Measurements from ENCODE around the gene SLC5A1.
"Not testable (repeated sequence)": the region's sequence is repeated elsewhere in the genome, so short reads cannot be mapped to it uniquely, and the experiment has no call there.

SLC5A1 gene

DNA sequence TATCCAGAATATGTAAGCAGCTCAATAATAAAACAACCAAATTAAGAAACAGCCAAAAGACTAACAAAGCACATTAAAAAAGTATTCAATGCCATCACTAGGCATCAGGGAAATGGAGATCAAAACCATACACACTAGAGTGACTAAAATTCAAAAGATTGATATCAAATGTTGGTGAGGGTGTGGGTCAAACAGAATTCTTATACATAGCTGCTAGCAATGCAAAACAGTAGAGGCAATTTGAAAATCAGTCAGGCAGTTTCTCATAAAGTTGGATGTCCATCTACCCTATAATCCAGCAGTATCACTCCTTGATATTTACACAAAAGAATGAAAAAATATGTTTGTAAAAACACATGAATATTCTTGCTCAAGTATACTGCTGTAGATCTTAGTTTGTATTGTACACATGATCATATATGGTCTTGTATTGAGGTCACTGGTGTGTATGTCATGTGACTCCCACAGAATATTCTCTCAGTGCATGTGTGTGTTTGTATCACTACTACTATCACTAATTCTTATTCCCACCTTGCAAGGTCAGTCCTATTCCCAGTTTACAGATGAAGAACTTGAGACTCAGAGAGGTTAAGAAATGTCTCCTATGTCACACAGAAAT is 54.9 kb downstream of the SLC5A1 start:
- DNase-seq = no peak

- DNase-seq = no peak
Observed at GRCh38 chr22:32100711-32101110, 57.6 kb downstream of the SLC5A1 start.

DNA sequence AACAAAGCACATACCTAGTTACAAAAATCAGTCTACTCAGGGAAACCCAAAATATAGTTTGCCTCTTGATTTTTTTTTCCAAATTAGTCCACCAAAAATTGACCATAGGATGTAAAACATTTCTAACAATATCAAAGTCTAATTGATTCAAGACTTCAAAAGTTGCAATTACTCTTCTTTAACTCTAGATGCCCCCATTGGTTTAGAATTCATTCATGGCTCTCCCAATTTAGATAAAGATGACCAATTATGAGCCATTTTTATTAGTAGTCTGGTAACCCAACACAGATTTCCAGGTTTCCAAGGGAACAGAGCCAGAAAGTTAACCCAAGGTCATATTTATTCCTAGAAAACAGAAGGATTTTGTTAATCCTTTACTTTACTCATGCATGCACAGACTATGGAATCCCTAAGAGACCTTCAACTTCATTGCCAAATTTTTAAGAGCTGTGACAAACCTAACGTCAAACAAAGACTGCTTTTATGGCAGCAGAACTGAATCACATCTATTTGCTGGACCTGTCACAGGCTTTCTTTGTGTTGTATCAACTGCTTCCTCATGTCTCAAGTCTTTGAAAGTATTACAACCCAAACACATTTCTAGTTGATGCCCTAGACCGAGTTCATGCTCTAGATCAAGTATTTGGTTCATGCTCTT is 60.7 kb downstream of the SLC5A1 start:
- peak; percentile 26 for DNase-seq

- peak; percentile 44 for DNase-seq
Observed at GRCh38 chr22:32106930-32107329, 63.9 kb downstream of the SLC5A1 start.

GRCh38 chr22:32112380-32112779 is 69.3 kb downstream of the SLC5A1 start:
- DNase-seq = no peak

- DNase-seq = no peak
Observed at GRCh38 chr22:32119568-32120235, 76.6 kb downstream of the SLC5A1 start.

DNA sequence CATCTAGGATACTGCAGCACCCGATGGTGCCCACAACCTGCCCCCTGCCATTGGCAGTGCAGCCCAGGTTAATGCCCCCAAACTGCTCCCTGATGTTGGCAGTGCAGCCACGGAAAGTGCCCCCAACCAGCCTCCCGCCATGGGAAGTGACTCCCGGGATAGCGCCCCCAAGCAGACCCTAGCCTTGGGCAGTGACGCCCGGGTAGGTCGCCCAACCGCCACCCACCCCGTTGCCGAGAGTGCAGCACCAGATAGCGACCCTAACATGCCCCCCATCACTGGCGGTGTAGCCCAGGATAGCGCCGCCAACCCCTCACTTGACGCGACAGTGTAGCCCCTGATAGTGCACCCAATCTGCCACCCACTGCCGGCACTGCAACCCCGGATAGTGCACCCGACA is 77.5 kb downstream of the SLC5A1 start:
- DNase-seq = no peak

- DNase-seq = no peak
Observed at GRCh38 chr22:32122899-32123298, 79.8 kb downstream of the SLC5A1 start.

GRCh38 chr22:32123657-32124056 is 80.6 kb downstream of the SLC5A1 start:
- DNase-seq = no peak

DNA sequence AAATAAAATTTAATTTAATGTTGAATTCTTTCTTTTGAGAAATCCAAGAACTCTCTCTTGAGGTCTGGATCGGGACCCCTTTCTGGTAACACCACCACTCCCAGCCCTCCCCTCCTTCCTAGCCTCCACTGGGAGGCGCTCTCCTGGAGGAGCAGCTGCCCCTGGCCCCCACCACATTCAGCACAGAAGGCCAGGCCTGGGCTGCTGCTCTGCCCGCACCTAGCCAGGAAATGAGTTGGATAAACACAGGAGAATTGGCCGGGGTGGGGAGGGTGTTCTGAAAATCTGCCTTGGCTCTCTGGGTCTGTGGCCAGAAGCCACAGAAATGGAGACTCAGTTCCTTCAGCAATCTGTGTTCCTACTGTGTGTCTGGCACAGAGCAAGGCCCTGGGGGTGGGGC is 84.8 kb downstream of the SLC5A1 start:
- no peak for DNase-seq

DNA sequence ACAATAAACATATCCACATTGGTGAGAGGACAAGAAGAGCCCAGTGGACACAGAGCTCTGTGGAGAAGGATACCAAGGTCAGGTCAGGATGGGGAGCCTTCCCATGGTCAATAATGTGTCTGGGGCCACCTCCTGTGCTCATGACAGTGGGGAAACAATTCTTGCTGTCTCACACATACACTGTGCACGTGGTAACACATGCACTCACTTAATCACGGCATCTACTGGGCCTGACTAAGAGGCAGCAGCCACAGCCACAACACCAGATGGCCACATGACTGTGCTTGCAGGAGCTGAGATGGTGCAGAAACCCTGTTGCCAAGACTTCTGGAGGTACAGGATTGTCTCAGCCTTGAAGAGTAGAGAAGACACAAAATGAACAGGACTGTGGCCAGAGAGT is 87.4 kb downstream of the SLC5A1 start:
- DNase-seq = no peak

DNA sequence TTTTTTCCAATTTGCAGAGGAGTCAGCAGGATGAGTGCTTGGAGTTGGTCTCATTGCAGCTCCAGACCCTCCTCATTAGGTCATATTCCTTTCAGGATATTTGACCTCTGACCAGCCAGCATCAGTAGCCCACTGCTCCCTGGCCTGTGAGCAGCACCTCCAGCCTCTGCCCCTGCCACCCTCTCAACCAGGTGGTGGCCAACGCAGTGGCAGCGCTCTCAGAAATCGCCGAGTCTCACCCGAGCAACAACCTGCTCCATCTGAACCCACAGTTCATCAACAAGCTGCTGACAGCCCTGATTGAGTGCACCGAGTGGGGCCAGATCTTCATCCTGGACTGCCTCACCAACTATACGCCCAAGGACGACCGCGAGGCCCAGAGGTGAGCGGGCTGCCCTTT is 89.1 kb downstream of the SLC5A1 start:
- no peak for DNase-seq

- DNase-seq = no peak
Observed at GRCh38 chr22:32132783-32133182, 89.7 kb downstream of the SLC5A1 start.

DNA sequence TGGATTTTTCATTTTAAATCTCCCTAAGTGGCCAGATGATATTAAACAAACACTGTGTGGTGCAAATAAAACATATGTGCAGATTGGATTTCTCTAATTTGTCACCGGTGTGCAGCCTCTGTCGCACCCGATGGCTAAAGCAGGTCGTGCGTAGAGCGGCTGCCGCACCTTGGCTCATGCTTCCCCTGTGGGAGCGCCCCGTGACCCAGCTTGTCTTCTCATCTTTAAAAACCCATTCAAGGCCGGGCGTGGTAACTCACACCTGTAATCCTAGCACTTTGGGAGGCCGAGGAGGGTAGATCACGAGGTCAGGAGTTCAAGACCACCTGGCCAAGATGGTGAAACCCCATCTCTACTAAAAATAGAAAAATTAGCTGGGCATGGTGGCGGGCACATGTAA is 91.7 kb downstream of the SLC5A1 start:
- DNase-seq = not testable (repeated sequence)

- not testable (repeated sequence) for DNase-seq
Observed at GRCh38 chr22:32135958-32136357, 92.9 kb downstream of the SLC5A1 start.

- DNase-seq = not testable (repeated sequence)
Observed at GRCh38 chr22:32136881-32137280, 93.8 kb downstream of the SLC5A1 start.

GRCh38 chr22:32137731-32138324 is 94.8 kb downstream of the SLC5A1 start:
- peak; percentile 29 for DNase-seq

- DNase-seq = not testable (repeated sequence)
Observed at GRCh38 chr22:32138576-32138975, 95.5 kb downstream of the SLC5A1 start.

GRCh38 chr22:32140688-32141087 is 97.6 kb downstream of the SLC5A1 start:
- DNase-seq = peak; percentile 6

GRCh38 chr22:32142600-32142999 is 99.5 kb downstream of the SLC5A1 start:
- no peak for DNase-seq

- peak; percentile 61 for DNase-seq
Observed at GRCh38 chr22:32144496-32145274, 101.6 kb downstream of the SLC5A1 start.

DNA sequence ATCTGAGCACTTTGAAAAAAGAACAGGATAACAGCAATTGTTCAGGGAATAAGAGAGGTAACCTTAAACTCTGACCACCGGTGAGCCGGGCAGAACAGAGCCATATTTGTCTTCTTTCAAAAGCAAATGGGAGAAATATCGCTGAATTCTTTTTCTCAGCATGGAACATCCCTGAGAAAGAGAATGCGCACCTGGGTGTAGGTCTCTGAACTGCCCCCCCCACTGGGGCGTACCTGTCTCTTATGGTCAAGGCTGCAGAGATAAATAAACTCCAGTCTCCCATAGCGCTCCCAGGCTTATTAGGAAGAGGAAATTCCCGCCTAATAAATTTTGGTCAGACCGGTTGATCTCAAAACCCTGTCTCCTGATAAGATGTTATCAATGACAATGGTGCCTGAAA is 104.1 kb downstream of the SLC5A1 start:
- not testable (repeated sequence) for DNase-seq

DNA sequence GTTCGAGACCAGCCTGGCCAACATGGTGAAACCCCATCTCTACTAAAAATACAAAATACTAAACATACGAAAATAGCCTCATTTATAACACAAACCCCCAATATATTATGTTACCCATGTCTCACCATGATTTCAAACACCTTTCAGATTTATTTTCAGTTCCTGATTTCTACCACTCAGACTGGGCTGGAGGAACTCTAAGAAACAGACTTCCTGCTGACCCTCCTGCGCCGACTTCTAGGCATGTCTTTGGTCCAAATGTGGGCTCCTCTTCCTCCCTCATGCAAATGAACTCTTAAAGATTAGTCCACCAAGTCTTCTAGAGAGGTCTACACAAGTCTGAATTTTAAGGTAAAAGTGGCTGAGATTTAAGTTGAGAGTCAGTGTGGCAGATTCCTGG is 105.3 kb downstream of the SLC5A1 start:
- not testable (repeated sequence) for DNase-seq
